ENCODE data around the gene DCLK1. TPM values are rescaled to one million over a fixed set of nuclear protein-coding genes. Genes with fewer than 3 reads are reported as not detected.

The DCLK1 gene
- total RNA-seq, 2 donors from 2014 or later: 25.6 to 27.8 TPM

DNA sequence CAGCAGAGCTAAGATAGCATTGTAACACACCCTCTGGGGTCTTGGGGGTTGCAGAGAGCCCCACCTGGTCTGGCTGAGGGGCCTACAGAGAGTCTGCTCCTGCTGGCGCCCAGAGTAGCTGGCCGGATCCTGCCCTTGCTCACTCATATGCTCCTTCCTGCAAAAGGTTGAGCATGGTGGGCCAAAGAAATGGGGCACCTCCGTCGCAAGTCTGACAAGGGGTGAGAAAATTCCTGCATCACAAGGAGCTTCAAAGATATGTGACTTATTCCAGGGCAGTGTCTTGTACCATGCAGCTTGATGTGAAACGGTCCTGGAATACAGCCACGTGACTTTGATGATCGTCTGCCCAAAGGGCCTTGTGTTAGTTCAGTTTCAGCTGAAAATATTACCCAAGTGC is 218.3 kb downstream of the DCLK1 start:
- H3K9me3 ChIP-seq: no peaks in the 10 kb centered on the region
- no peak overlapping the region for H3K27ac ChIP-seq
- TF ChIP-seq, protein P1, sequence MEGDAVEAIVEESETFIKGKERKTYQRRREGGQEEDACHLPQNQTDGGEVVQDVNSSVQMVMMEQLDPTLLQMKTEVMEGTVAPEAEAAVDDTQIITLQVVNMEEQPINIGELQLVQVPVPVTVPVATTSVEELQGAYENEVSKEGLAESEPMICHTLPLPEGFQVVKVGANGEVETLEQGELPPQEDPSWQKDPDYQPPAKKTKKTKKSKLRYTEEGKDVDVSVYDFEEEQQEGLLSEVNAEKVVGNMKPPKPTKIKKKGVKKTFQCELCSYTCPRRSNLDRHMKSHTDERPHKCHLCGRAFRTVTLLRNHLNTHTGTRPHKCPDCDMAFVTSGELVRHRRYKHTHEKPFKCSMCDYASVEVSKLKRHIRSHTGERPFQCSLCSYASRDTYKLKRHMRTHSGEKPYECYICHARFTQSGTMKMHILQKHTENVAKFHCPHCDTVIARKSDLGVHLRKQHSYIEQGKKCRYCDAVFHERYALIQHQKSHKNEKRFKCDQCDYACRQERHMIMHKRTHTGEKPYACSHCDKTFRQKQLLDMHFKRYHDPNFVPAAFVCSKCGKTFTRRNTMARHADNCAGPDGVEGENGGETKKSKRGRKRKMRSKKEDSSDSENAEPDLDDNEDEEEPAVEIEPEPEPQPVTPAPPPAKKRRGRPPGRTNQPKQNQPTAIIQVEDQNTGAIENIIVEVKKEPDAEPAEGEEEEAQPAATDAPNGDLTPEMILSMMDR (IDR thresholded peaks at IDR 0.05): no peak
- DNase-seq (ENCODE audit: low spot score): no peak
- no peak for ATAC-seq (ENCODE audit: insufficient number of reproducible peaks, low FRiP score, low read depth)
- H3K4me3 ChIP-seq: no peak overlapping the region
- no peaks in the 10 kb centered on the region for H3K36me3 ChIP-seq
- H3K4me1 ChIP-seq (ENCODE audit: control insufficient read depth in 1 of 2, low read depth in 2 of 2): no peaks in the 10 kb centered on the region
- H3K27me3 ChIP-seq (replicated peaks; ENCODE audit: insufficient read depth): no peaks in the 10 kb centered on the region

DNA sequence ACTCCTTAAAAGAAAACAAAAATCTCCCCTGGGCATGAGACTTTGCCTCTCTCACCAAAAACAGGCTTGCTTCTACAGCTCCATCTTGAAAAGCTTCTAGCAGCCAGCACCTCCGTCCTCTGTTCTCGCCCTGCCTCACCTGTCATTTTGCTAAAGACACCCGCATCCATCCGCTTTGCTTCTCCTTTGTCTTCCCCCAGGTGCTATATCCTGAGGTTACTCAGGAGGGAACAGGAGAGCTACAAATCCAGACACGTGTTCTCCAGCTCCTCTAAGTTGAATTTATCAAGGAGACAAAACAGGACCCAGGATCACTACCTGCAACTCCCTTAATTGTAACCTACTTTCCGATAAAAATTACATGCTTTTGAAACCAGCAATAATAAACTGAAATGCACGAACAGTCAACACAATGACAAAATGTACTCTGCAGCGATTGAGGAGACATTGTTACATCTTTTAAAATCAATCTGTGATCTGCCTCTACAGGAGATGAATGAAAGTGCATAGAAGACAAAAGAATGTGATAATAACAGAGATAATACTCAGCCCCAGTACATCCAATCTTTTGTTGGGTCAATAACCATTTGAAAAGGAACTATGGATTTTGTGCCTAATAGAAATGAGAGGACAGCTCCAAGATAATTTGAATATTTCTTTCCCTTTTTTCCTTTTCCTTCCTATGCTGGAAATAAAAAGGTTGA is 221.2 kb downstream of the DCLK1 start:
- no peaks in the 10 kb centered on the region for H3K9me3 ChIP-seq
- H3K27me3 ChIP-seq (replicated peaks; ENCODE audit: insufficient read depth): no peaks in the 10 kb centered on the region
- TF ChIP-seq, protein P1 (IDR thresholded peaks at IDR 0.05): no peak
- no peaks in the 10 kb centered on the region for H3K36me3 ChIP-seq
- DNase-seq (ENCODE audit: low spot score) (no peak), ATAC-seq (ENCODE audit: insufficient number of reproducible peaks, low FRiP score, low read depth) (no peak)
- H3K4me3 ChIP-seq: no peak overlapping the region
- H3K4me1 ChIP-seq (ENCODE audit: control insufficient read depth in 1 of 2, low read depth in 2 of 2): no peaks in the 10 kb centered on the region
- H3K27ac ChIP-seq: no peak overlapping the region

DNA sequence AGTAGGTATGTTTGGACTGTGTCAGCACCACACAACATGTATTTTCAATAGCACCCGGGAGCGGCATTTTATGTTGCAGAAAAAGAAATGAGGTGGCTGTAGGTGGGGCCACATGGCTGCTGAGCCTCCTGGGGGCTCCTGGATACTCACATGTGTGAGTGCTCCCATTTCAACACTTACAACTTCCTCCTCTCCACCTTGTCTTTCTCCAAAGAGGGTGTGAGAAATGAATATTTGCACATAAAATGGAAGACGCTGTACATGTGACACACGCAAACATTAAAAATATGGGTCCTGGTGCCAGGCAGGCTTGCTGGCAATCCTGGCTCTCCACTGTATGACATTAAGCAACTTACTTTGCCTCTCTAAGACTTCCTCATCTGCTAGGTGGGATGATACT is 222.1 kb downstream of the DCLK1 start:
- DNase-seq (ENCODE audit: low spot score) (no peak), ATAC-seq (ENCODE audit: insufficient number of reproducible peaks, low FRiP score, low read depth) (no peak)
- Histone ChIP-seq H3K27ac (no peak overlapping the region), H3K36me3 (no peaks in the 10 kb centered on the region), H3K27me3 (replicated peaks; ENCODE audit: insufficient read depth) (no peaks in the 10 kb centered on the region), H3K9me3 (no peaks in the 10 kb centered on the region), H3K4me3 (no peak overlapping the region), H3K4me1 (ENCODE audit: control insufficient read depth in 1 of 2, low read depth in 2 of 2) (no peaks in the 10 kb centered on the region)
- TF ChIP-seq, protein P1 (IDR thresholded peaks at IDR 0.05): no peak

DNA sequence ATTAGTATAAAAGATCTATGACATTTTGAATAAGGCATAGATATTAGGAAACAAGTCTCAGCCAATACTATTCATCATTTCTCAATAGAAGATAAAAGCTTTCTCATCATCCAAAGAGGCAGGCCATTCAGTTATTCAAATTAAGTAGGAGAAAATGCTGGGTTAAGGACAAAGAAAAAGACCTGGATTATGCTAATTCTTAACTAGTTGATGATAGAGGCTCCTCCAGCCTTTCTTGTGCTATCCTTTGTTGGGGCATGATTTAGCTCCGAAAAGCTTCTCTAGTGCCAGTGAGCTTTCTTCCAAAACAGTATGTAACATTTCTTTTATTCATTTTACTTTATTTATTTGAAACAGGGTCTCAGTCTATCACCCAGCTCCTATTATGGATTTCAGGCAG is 223.0 kb downstream of the DCLK1 start:
- ATAC-seq (ENCODE audit: insufficient number of reproducible peaks, low FRiP score, low read depth): no peak
- Histone ChIP-seq H3K4me1 (ENCODE audit: control insufficient read depth in 1 of 2, low read depth in 2 of 2) (no peaks in the 10 kb centered on the region), H3K9me3 (no peaks in the 10 kb centered on the region), H3K27ac (no peak overlapping the region), H3K27me3 (replicated peaks; ENCODE audit: insufficient read depth) (no peaks in the 10 kb centered on the region), H3K4me3 (no peak overlapping the region), H3K36me3 (no peaks in the 10 kb centered on the region)
- no peak for DNase-seq (ENCODE audit: low spot score)
- TF ChIP-seq, protein P1 (IDR thresholded peaks at IDR 0.05): no peak

DNA sequence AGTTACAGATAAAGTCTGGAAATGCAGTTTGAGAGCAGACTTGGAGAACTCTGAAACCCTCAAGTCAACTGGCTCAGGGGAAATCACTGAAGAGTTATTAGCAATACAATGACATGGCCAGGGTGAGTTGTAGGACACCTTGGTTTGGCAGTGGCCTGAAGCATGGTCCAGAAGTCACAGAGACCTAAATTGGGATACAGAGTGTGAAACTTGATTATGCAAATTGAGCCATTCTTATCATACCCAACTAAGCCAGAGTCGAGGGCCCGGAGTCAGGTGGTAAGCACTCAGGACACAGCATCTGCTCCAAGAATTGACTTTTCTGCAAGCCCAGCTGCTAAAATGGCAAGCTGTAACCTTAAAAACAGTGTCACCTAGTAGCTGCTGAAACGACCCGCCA is 224.5 kb downstream of the DCLK1 start:
- no peaks in the 10 kb centered on the region for H3K36me3 ChIP-seq
- H3K4me3 ChIP-seq: no peak overlapping the region
- H3K27ac ChIP-seq: no peak overlapping the region
- H3K9me3 ChIP-seq: no peaks in the 10 kb centered on the region
- H3K27me3 ChIP-seq (replicated peaks; ENCODE audit: insufficient read depth): no peaks in the 10 kb centered on the region
- ATAC-seq (ENCODE audit: insufficient number of reproducible peaks, low FRiP score, low read depth): no peak
- H3K4me1 ChIP-seq (ENCODE audit: control insufficient read depth in 1 of 2, low read depth in 2 of 2): no peaks in the 10 kb centered on the region
- DNase-seq (ENCODE audit: low spot score): no peak
- TF ChIP-seq, protein P1 (IDR thresholded peaks at IDR 0.05): no peak
